ENCODE measurements around the gene TTN.

DNA sequence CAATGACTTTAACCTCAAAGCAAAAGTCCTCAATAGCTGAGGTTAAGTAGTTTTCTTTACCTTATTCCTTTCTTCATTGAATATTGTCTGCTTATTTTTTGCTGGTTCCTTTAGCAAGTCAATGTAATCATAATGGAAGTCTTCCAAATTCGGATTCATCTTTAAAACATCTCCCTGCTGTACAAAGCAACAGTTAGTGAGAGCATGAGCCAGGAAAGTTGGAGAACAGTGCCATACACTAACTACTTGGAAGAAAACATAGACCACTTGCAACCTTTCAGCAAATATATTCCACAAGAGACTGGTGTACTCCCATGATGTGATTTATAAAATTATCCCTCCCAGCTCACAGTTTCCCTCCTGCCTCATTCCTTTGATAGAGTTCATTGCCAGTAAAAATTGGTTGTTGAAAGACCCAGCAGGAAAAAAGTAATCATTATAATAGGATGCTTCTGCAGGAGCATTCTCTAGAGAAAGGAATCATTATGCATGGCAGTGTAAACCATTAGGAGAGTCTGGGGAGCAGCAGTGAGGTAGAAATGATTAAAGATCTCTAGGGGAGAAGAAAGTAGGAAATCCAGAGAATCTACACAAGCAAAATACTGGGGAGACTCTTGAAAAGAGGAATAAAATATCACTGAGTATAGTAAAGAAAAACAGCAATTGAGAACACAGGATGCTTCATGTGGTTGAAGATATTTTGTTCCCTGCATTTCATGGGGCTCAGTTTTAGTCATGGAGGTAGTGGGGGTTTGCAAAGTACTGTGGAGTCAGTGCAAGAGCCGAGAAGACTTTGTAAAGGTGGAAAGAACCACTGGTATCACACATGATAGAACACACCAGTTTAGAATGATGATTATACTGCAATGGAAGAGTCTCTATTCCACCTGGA, 38.6 kb upstream of the TTN start:
- TF ChIP-seq, protein P1, sequence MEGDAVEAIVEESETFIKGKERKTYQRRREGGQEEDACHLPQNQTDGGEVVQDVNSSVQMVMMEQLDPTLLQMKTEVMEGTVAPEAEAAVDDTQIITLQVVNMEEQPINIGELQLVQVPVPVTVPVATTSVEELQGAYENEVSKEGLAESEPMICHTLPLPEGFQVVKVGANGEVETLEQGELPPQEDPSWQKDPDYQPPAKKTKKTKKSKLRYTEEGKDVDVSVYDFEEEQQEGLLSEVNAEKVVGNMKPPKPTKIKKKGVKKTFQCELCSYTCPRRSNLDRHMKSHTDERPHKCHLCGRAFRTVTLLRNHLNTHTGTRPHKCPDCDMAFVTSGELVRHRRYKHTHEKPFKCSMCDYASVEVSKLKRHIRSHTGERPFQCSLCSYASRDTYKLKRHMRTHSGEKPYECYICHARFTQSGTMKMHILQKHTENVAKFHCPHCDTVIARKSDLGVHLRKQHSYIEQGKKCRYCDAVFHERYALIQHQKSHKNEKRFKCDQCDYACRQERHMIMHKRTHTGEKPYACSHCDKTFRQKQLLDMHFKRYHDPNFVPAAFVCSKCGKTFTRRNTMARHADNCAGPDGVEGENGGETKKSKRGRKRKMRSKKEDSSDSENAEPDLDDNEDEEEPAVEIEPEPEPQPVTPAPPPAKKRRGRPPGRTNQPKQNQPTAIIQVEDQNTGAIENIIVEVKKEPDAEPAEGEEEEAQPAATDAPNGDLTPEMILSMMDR (conservative IDR thresholded peaks at IDR 0.05), result no peak
- TF ChIP-seq EZH2 (IDR thresholded peaks at IDR 0.05; ENCODE audit: low read depth), result no peak

Measured in PC-9 (cell line).